Endothelial cell of umbilical vein (primary cell): ENCODE data around the gene REG3G. TPM values are rescaled to one million over a fixed set of nuclear protein-coding genes. Genes with fewer than 3 reads are reported as not detected.

Experiments used
- BruUV-seq: library from RNA; stranded (reverse); fragments of 400-500 nt; replicated peaks from 2 replicates; lab custom pipeline; 2021; lab: Mats Ljungman, UMichigan
- CTCF ChIA-PET: fragments of 300-600, 350-600 bp; sonication (Branson Sonifier 250); formaldehyde crosslinking; loops from one replicate; lab custom pipeline; 2021; ENCODE audit warnings: antibody characterized with exemption, inconsistent platforms; lab: Charles Lee
- POLR2A ChIA-PET: fragments of 300-600, 350-600 bp; sonication (Branson Sonifier 250); formaldehyde crosslinking; loops from one replicate; lab custom pipeline; 2021; ENCODE audit warnings: antibody characterized with exemption, inconsistent platforms; lab: Charles Lee
- DNase-seq: peaks from one replicate; pipeline ENCODE4 v3.0.0-alpha.2; 2011; ENCODE audit warnings: low read depth, low spot score
- FAIRE-seq: peaks from 2 replicates; lab custom pipeline; 2011; peaks lifted over from hg19 to GRCh38; lab: Jason Lieb, UNC
- H2AFZ ChIP-seq: 2 replicates; pipeline ENCODE4 v1.6.0; 2012; ENCODE audit warnings: low read depth, low read length, control low read depth, inconsistent platforms
- H3K27ac ChIP-seq: 2 replicates; pipeline ENCODE4 v1.5.1; 2011; ENCODE audit warnings: low read depth, mild to moderate bottlenecking, control low read depth, low read length, moderate library complexity; ENCODE audit not compliant: insufficient read depth
- H3K27me3 ChIP-seq, 2 experiments: 2 replicates each; pipeline versions ENCODE4 v1.6.0 to v1.6.1; 2011; ENCODE audit warnings: low read length in 2 of 2, mixed read lengths in 1 of 2; ENCODE audit not compliant: control insufficient read depth in 2 of 2, insufficient read depth in 2 of 2
- H3K36me3 ChIP-seq, 2 experiments: 2 replicates in 1 of 2; 3 replicates in 1 of 2; pipeline ENCODE4 v1.5.1; 2011; ENCODE audit warnings: low read length in 2 of 2, mild to moderate bottlenecking in 1 of 2, moderate library complexity in 1 of 2; ENCODE audit not compliant: control insufficient read depth in 2 of 2, insufficient read depth in 2 of 2; ENCODE audit errors: extremely low read depth in 1 of 2
- H3K4me1 ChIP-seq: 3 replicates; pipeline ENCODE4 v1.5.1; 2011; ENCODE audit warnings: mild to moderate bottlenecking, low read length; ENCODE audit not compliant: control insufficient read depth, insufficient read depth; ENCODE audit errors: extremely low read depth
- H3K4me2 ChIP-seq: 2 replicates; pipeline ENCODE4 v1.6.1; 2011; ENCODE audit warnings: low read length, control low read depth, mixed read lengths; ENCODE audit not compliant: insufficient read depth
- H3K4me3 ChIP-seq, 3 experiments: fragments of 200-600 bp in 1 of 3; sonication (generic), shearing (Covaris generic) in 1 of 3; replicated peaks in 1 of 3; 2 replicates each; pipeline ENCODE4 v1.5.1; 2011 to 2016; ENCODE audit warnings: control low read depth in 3 of 3, low read length in 3 of 3, mild to moderate bottlenecking in 2 of 3, inconsistent platforms in 1 of 3, low read depth in 1 of 3, moderate library complexity in 1 of 3; ENCODE audit not compliant: insufficient read depth in 1 of 3
- H3K79me2 ChIP-seq: 2 replicates; pipeline ENCODE4 v1.6.0; 2012; ENCODE audit warnings: low read length, inconsistent platforms; ENCODE audit not compliant: control insufficient read depth, insufficient read depth
- H3K9ac ChIP-seq: replicated peaks from 2 replicates; pipeline ENCODE3; 2011; ENCODE audit warnings: low read length, control low read depth; ENCODE audit not compliant: insufficient read depth; ENCODE audit errors: extremely low read depth
- H3K9me1 ChIP-seq: replicated peaks from 3 replicates; pipeline ENCODE4 v1.6.0; 2011; ENCODE audit warnings: mild to moderate bottlenecking, low read length; ENCODE audit not compliant: control insufficient read depth, insufficient read depth; ENCODE audit errors: extremely low read depth
- H3K9me3 ChIP-seq: replicated peaks from 2 replicates; pipeline ENCODE4 v1.5.1; 2012; ENCODE audit warnings: low read length, inconsistent platforms; ENCODE audit not compliant: control insufficient read depth, insufficient read depth
- H4K20me1 ChIP-seq: replicated peaks from 2 replicates; pipeline ENCODE3; 2011; ENCODE audit warnings: mild to moderate bottlenecking, low read length; ENCODE audit not compliant: control insufficient read depth, insufficient read depth; ENCODE audit errors: extremely low read depth
- CTCF ChIP-seq, 2 donors: IDR thresholded peaks; 1 replicate in 1 of 2; 2 replicates in 1 of 2; pipeline ENCODE4 v1.5.1; 2011; ENCODE audit warnings: low read length in 2 of 2, mild to moderate bottlenecking in 2 of 2, moderate library complexity in 2 of 2, control low read depth in 1 of 2, inconsistent platforms in 1 of 2, low read depth in 1 of 2; ENCODE audit not compliant: insufficient read depth in 1 of 2; ENCODE audit errors: extremely low read depth in 1 of 2
- EZH2 ChIP-seq: IDR thresholded peaks from 2 replicates; pipeline ENCODE4 v1.6.1; 2012; ENCODE audit warnings: borderline replicate concordance, low read depth, mild to moderate bottlenecking, moderate library complexity, low read length, inconsistent platforms; ENCODE audit not compliant: severe bottlenecking
- FOS ChIP-seq: IDR thresholded peaks from 2 replicates; pipeline ENCODE4 v1.6.1; 2011; ENCODE audit warnings: mild to moderate bottlenecking, low read length, moderate library complexity, borderline replicate concordance; ENCODE audit not compliant: insufficient read depth
- GATA2 ChIP-seq: IDR thresholded peaks from 2 replicates; pipeline ENCODE4 v1.7.0; 2011; ENCODE audit warnings: low read depth, mild to moderate bottlenecking, moderate library complexity, mixed read lengths, low read length; ENCODE audit not compliant: insufficient read length, insufficient read depth
- JUN ChIP-seq: IDR thresholded peaks from 2 replicates; pipeline ENCODE4 v1.6.1; 2011; ENCODE audit warnings: borderline replicate concordance, low read depth; ENCODE audit not compliant: insufficient read length, insufficient read depth
- MYC ChIP-seq: IDR thresholded peaks from one replicate; pipeline ENCODE4 v1.6.1; 2011; ENCODE audit warnings: mild to moderate bottlenecking, low read depth, low read length
- POLR2A ChIP-seq: IDR thresholded peaks from 2 replicates; pipeline ENCODE4 v1.6.1; 2012; ENCODE audit warnings: low read depth, mild to moderate bottlenecking, control low read depth, low read length
- POLR2AphosphoS5 ChIP-seq: IDR thresholded peaks from 2 replicates; pipeline ENCODE4 v1.6.1; 2012; ENCODE audit warnings: low read depth, mild to moderate bottlenecking, control low read depth, low read length, moderate library complexity; ENCODE audit not compliant: insufficient read depth
- dilution Hi-C: fragments of 300-500 bp; cut with MboI; formaldehyde crosslinking; loops from one replicate; pipeline ENCODE4 v1.15.0; 2019; ENCODE audit warnings: low sequenced_read_pairs; ENCODE audit not compliant: extremely low pct_ligation_motif_present
- intact Hi-C: fragments of 100-400 bp; cut with micrococcal nuclease; formaldehyde crosslinking; loops from one replicate; pipeline ENCODE4 v1.10.0; 2022
- polyA plus RNA-seq, 4 experiments: library from polyadenylated mRNA; depleted of rRNA in 3 of 4; stranded (reverse) in 3 of 4; unstranded in 1 of 4; fragments of >200 nt; gene quantifications; 2 replicates each; pipeline versions ENCODE4 v1.2.1 to v1.2.3, GENCODE V29; 2011 to 2012; ENCODE audit warnings: missing spikeins in 1 of 4
- total RNA-seq: library from RNA; stranded (reverse); gene quantifications from 2 replicates; pipeline ENCODE4 v1.2.3, GENCODE V29; 2021

The REG3G gene
- total and polyA plus RNA-seq, 2 donors (not counting 3 experiments of a cell fraction or from before 2014, with no cell fraction given) = not detected

DNA sequence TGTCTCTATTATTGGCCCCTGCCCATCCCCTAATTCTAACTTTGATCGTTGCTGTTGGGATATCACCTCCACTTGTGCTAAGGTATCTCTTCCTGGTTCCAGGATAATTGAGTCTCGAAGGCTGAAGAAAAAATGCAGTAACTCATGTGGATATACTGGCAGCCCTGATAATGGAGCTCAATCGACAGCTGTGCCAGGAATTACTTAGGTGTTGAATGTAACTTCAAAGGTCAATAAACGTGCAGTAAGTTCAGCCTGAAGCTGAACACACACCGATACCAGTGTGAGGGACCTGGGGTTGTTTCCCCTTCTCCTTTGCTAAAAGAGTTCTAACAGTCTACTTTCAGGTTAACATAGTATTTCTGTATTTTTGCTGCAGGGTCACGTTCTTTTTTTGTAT lies 11.9 kb upstream of the REG3G start:
- Histone ChIP-seq H3K4me2 (no peak overlapping the region), H3K4me1 (no peaks in the 10 kb centered on the region), H3K36me3 (no peaks in the 10 kb centered on the region), H2AFZ (no peak overlapping the region), H3K27me3 (no peaks in the 10 kb centered on the region), H3K9me1 (no peaks in the 10 kb centered on the region), H3K4me3 (no peak overlapping the region), H3K9ac (no peak overlapping the region), H3K79me2 (no peaks in the 10 kb centered on the region), H4K20me1 (no peaks in the 10 kb centered on the region), H3K27ac (no peak overlapping the region), H3K9me3 (no peaks in the 10 kb centered on the region)
- no TSS peak for BruUV-seq
- intact Hi-C loops = no loop called here
- no peak for TF ChIP-seq EZH2
- TF ChIP-seq GATA2 = no peak
- no peak for TF ChIP-seq POLR2AphosphoS5
- no peak for TF ChIP-seq FOS
- TF ChIP-seq CTCF (IDR thresholded peaks at IDR 0.05; ENCODE audit: extremely low read depth in 1 of 2, insufficient read depth in 1 of 2, low read depth in 1 of 2, low read length in 2 of 2) = no peak
- TF ChIP-seq POLR2A = no peak
- no peak for TF ChIP-seq MYC
- no peak for TF ChIP-seq JUN
- dilution Hi-C loops = no loop called here
- CTCF ChIA-PET = no interaction called here
- DNase-seq (no peak), FAIRE-seq (no peak)
- POLR2A ChIA-PET = no interaction called here
